ENCODE results near the gene SPTLC1. TPM values are rescaled to one million over a fixed set of nuclear protein-coding genes. Genes with fewer than 3 reads are reported as not detected.

Gene SPTLC1
- total and polyA plus RNA-seq, 2 donors (not counting 1 experiment from before 2014, with no cell fraction given) = 26.6 to 53.5 TPM

DNA sequence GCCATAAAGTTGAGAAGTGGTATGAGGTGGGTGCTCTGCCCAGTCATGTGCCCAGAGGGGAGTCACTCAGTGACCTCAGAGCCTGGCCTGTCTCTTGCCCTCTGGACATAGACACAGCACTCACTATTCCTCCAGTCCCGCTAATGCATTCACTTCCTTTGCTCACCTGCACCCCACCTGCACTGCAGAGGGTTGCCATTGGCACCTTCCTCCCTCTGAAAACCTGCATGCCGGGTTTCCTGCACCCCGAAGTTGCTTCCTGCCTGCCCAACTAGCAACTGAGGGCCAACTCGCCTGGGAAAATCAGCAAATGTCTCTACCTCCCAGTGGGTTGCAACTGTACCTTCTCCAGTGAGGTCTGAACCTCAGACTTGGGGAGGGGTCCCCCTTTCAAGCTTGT is 48.1 kb upstream of the SPTLC1 start:
- Histone ChIP-seq H3K9ac (ENCODE audit: low read length) (no peak overlapping the region), H3K9me3 (ENCODE audit: control extremely low read depth in 1 of 3, control insufficient read depth in 2 of 3, insufficient read depth in 1 of 3, low read length in 2 of 3) (peaks cover 0 to 7% (median 0%) of the 10 kb centered on the region in 3 donors), H3K4me2 (replicated peaks; ENCODE audit: low read depth, low read length, poor library complexity, severe bottlenecking) (no peak overlapping the region), H3K79me2 (ENCODE audit: control insufficient read depth, insufficient read depth, low read length) (no peaks in the 10 kb centered on the region), H3K36me3 (replicated peaks in 1 of 2; ENCODE audit: control extremely low read depth in 1 of 2, control insufficient read depth in 1 of 2, extremely low read depth in 1 of 2, insufficient read depth in 2 of 2, low read length in 1 of 2) (no peaks in the 10 kb centered on the region), H4K20me1 (ENCODE audit: control insufficient read depth, insufficient read depth, low read length, poor library complexity, severe bottlenecking) (no peaks in the 10 kb centered on the region), H3K27ac (ENCODE audit: low read length in 2 of 2) (no peak overlapping the region), H3K27me3 (replicated peaks in 1 of 4; ENCODE audit: control extremely low read depth in 1 of 4, control insufficient read depth in 3 of 4, insufficient read depth in 4 of 4, low read length in 3 of 4) (peaks cover 0 to 5% (median 0%) of the 10 kb centered on the region in 4 experiments), H2AFZ (ENCODE audit: insufficient read depth, low read depth, low read length, poor library complexity, severe bottlenecking) (no peak overlapping the region), H3K4me1 (ENCODE audit: control insufficient read depth in 2 of 2, insufficient read depth in 2 of 2, low read length in 2 of 2) (no peaks in the 10 kb centered on the region), H3K4me3 (ENCODE audit: control extremely low read depth in 1 of 5, extremely low read depth in 1 of 5, insufficient read depth in 1 of 5, low read depth in 2 of 5, low read length in 4 of 5) (no peak overlapping the region)
- DNase-seq = no peak
- peaks cover 23% of the 10 kb centered on the region for H3K27me3 Mint-ChIP-seq
- no peak overlapping the region for H3K27ac Mint-ChIP-seq
- no peak overlapping the region for H3K4me3 Mint-ChIP-seq
- H3K4me1 Mint-ChIP-seq = no peaks in the 10 kb centered on the region
- ChIA-PET CTCF (interaction anchor here (1.9 kb wide), 1 partner anchor 23 kb away, joined by 7 read pairs; no protein-coding TSS in a partner anchor), POLR2A (no interaction called here)
- TF ChIP-seq EZH2 (IDR thresholded peaks at IDR 0.05; ENCODE audit: borderline replicate concordance, insufficient read depth, low read depth, low read length, poor library complexity, severe bottlenecking) = no peak
- TF ChIP-seq, protein P1, sequence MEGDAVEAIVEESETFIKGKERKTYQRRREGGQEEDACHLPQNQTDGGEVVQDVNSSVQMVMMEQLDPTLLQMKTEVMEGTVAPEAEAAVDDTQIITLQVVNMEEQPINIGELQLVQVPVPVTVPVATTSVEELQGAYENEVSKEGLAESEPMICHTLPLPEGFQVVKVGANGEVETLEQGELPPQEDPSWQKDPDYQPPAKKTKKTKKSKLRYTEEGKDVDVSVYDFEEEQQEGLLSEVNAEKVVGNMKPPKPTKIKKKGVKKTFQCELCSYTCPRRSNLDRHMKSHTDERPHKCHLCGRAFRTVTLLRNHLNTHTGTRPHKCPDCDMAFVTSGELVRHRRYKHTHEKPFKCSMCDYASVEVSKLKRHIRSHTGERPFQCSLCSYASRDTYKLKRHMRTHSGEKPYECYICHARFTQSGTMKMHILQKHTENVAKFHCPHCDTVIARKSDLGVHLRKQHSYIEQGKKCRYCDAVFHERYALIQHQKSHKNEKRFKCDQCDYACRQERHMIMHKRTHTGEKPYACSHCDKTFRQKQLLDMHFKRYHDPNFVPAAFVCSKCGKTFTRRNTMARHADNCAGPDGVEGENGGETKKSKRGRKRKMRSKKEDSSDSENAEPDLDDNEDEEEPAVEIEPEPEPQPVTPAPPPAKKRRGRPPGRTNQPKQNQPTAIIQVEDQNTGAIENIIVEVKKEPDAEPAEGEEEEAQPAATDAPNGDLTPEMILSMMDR (IDR thresholded peaks at IDR 0.05) = no peak
- no peak for ATAC-seq (ENCODE audit: low read depth)
- peaks cover 8% of the 10 kb centered on the region for H3K9me3 Mint-ChIP-seq (ENCODE audit: insufficient read depth)
- intact Hi-C loops (cut with micrococcal nuclease) = no loop called here
- 85% methylated on average over 4 of the region's 4 CpGs for WGBS (ENCODE audit: insufficient coverage)

- H3K27ac Mint-ChIP-seq = no peak overlapping the region
- DNase-seq (no peak), ATAC-seq (ENCODE audit: low read depth) (no peak)
- H3K4me1 Mint-ChIP-seq = no peaks in the 10 kb centered on the region
- Histone ChIP-seq H3K36me3 (replicated peaks in 1 of 2; ENCODE audit: control extremely low read depth in 1 of 2, control insufficient read depth in 1 of 2, extremely low read depth in 1 of 2, insufficient read depth in 2 of 2, low read length in 1 of 2) (no peaks in the 10 kb centered on the region), H4K20me1 (ENCODE audit: control insufficient read depth, insufficient read depth, low read length, poor library complexity, severe bottlenecking) (no peaks in the 10 kb centered on the region), H3K4me1 (ENCODE audit: control insufficient read depth in 2 of 2, insufficient read depth in 2 of 2, low read length in 2 of 2) (no peaks in the 10 kb centered on the region), H3K9me3 (ENCODE audit: control extremely low read depth in 1 of 3, control insufficient read depth in 2 of 3, insufficient read depth in 1 of 3, low read length in 2 of 3) (peaks cover 0 to 7% (median 0%) of the 10 kb centered on the region in 3 donors), H3K4me3 (ENCODE audit: control extremely low read depth in 1 of 5, extremely low read depth in 1 of 5, insufficient read depth in 1 of 5, low read depth in 2 of 5, low read length in 4 of 5) (no peak overlapping the region), H3K27ac (ENCODE audit: low read length in 2 of 2) (no peak overlapping the region), H3K79me2 (ENCODE audit: control insufficient read depth, insufficient read depth, low read length) (no peaks in the 10 kb centered on the region), H3K27me3 (replicated peaks in 1 of 4; ENCODE audit: control extremely low read depth in 1 of 4, control insufficient read depth in 3 of 4, insufficient read depth in 4 of 4, low read length in 3 of 4) (peaks cover 0 to 9% (median 0%) of the 10 kb centered on the region in 4 experiments), H3K4me2 (replicated peaks; ENCODE audit: low read depth, low read length, poor library complexity, severe bottlenecking) (no peak overlapping the region), H3K9ac (ENCODE audit: low read length) (no peak overlapping the region), H2AFZ (ENCODE audit: insufficient read depth, low read depth, low read length, poor library complexity, severe bottlenecking) (no peak overlapping the region)
- H3K27me3 Mint-ChIP-seq = peaks cover 32% of the 10 kb centered on the region
- intact Hi-C loops (cut with micrococcal nuclease) = no loop called here
- ChIA-PET CTCF (no interaction called here), POLR2A (no interaction called here)
- 95% methylated on average over 8 of the region's 10 CpGs for WGBS (ENCODE audit: insufficient coverage)
- no peak for TF ChIP-seq EZH2 (IDR thresholded peaks at IDR 0.05; ENCODE audit: borderline replicate concordance, insufficient read depth, low read depth, low read length, poor library complexity, severe bottlenecking)
- TF ChIP-seq, protein P1 (IDR thresholded peaks at IDR 0.05) = no peak
- H3K9me3 Mint-ChIP-seq (ENCODE audit: insufficient read depth) = peaks cover 8% of the 10 kb centered on the region
- no peak overlapping the region for H3K4me3 Mint-ChIP-seq
Observed at GRCh38 chr9:92160786-92161185, 45.6 kb upstream of the SPTLC1 start.
